Heart left ventricle (tissue), 13 donors: Measurements from ENCODE around the gene EIF4B.

Source experiments
- POLR2A ChIP-seq, 2 donors: fragments of 450-650 bp; IDR thresholded peaks; one replicate each; pipeline ENCODE4 v1.6.1; 2017; ENCODE audit warnings: antibody characterized with exemption in 2 of 2, mild to moderate bottlenecking in 2 of 2, moderate library complexity in 2 of 2
- TF ChIP-seq, protein P1 (sequence below), 12 donors: fragments of 200-600 bp; sonication (generic) in 4 of 12; IDR thresholded peaks; one replicate each; pipeline versions ENCODE4 v1.5.0 to v1.8.0; 2018 to 2022; ENCODE audit warnings: antibody characterized with exemption in 12 of 12, mild to moderate bottlenecking in 5 of 12
- donor health status: ischemic (EF 13 %, LVEDD 7.1; RV severe dilation, severe dysfunction).
- donor health status: DM: no; HTN: yes; CAD: no.
- donor health status: DM: no; HTN: no; CAD: no.
- donor health status: ischemic (EF 25% LVEDD 6.9; RV normal size, moderate dysfunction).
- donor health status: ischemic (EF 25% LVEDD 5.7; RV mildly dilated, moderate dysfunction).
- donor health status: ischemic (EF 35%, LVEDD 5.7; RV mildly dilated, moderate dysfunction).
- donor health status: nonischemic (EF 11% LVEDD 7.7; RV severe dilation, severe dysfunction).
- donor health status: DM: yes; HTN: yes; CAD: no.
- donor health status: PGD.
- donor health status: ischemic (EF 29% LVEDD 5.4; RV normal size, mild dysfunction).
- donor health status: nonischemic (EF 23%, LVEDD 6.1; RV moderate dilation, normal function).

DNA sequence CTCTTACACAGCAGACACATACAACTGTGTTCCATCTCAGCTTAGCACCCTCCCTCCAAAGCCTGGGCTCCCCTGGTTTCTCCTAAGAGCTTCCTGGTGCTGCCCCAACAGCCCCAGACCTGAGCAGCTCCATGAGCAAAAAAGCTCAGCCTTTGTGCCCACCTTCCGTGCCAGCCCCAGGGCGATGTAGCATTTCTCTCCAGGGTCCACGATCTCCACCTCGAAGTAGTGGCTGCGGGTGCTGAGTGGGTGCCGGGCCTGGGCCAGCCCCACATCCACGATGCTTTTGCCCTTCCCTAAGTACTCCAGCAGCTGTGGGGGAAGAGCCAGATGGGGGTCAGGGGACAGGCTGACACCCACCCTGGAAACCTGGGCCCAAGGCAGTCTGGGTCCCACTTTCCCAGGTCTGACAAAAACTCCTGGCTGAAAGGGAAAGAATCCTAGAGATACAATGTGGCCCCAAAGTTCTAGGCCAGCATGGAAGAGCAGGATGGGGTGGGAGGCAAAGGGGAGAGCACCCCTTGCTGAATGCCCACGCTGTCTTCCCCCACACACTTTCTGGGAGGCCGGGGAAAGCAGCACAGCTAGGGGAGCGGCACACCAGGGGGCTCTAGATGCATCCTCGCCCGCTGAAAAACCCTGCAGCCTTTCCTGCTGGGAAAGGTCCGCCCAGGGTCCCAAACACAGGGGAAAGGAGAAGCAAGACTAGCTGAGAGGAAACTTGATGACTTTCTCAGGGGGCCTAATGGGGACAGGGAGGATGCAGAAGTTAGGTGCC is 61.9 kb downstream of the EIF4B start:
- TF ChIP-seq, protein P1, sequence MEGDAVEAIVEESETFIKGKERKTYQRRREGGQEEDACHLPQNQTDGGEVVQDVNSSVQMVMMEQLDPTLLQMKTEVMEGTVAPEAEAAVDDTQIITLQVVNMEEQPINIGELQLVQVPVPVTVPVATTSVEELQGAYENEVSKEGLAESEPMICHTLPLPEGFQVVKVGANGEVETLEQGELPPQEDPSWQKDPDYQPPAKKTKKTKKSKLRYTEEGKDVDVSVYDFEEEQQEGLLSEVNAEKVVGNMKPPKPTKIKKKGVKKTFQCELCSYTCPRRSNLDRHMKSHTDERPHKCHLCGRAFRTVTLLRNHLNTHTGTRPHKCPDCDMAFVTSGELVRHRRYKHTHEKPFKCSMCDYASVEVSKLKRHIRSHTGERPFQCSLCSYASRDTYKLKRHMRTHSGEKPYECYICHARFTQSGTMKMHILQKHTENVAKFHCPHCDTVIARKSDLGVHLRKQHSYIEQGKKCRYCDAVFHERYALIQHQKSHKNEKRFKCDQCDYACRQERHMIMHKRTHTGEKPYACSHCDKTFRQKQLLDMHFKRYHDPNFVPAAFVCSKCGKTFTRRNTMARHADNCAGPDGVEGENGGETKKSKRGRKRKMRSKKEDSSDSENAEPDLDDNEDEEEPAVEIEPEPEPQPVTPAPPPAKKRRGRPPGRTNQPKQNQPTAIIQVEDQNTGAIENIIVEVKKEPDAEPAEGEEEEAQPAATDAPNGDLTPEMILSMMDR (IDR thresholded peaks at IDR 0.05) = no peak
- no peak for TF ChIP-seq POLR2A (IDR thresholded peaks at IDR 0.05)
